Endothelial cell of umbilical vein (primary cell): Measurements from ENCODE around the gene SLC1A4. TPM values are rescaled to one million over a fixed set of nuclear protein-coding genes. Genes with fewer than 3 reads are reported as not detected.

Source experiments
- BruUV-seq: library from RNA; stranded (reverse); fragments of 400-500 nt; replicated peaks from 2 replicates; lab custom pipeline; 2021; lab: Mats Ljungman, UMichigan
- CTCF ChIA-PET: fragments of 300-600, 350-600 bp; sonication (Branson Sonifier 250); formaldehyde crosslinking; loops from one replicate; lab custom pipeline; 2021; ENCODE audit warnings: antibody characterized with exemption, inconsistent platforms; lab: Charles Lee
- POLR2A ChIA-PET: fragments of 300-600, 350-600 bp; sonication (Branson Sonifier 250); formaldehyde crosslinking; loops from one replicate; lab custom pipeline; 2021; ENCODE audit warnings: antibody characterized with exemption, inconsistent platforms; lab: Charles Lee
- DNase-seq: peaks from one replicate; pipeline ENCODE4 v3.0.0-alpha.2; 2011; ENCODE audit warnings: low read depth, low spot score
- FAIRE-seq: peaks from 2 replicates; lab custom pipeline; 2011; peaks lifted over from hg19 to GRCh38; lab: Jason Lieb, UNC
- H2AFZ ChIP-seq: 2 replicates; pipeline ENCODE4 v1.6.0; 2012; ENCODE audit warnings: low read depth, low read length, control low read depth, inconsistent platforms
- H3K27ac ChIP-seq: 2 replicates; pipeline ENCODE4 v1.5.1; 2011; ENCODE audit warnings: low read depth, mild to moderate bottlenecking, control low read depth, low read length, moderate library complexity; ENCODE audit not compliant: insufficient read depth
- H3K27me3 ChIP-seq, 2 experiments: 2 replicates each; pipeline versions ENCODE4 v1.6.0 to v1.6.1; 2011; ENCODE audit warnings: low read length in 2 of 2, mixed read lengths in 1 of 2; ENCODE audit not compliant: control insufficient read depth in 2 of 2, insufficient read depth in 2 of 2
- H3K36me3 ChIP-seq, 2 experiments: 2 replicates in 1 of 2; 3 replicates in 1 of 2; pipeline ENCODE4 v1.5.1; 2011; ENCODE audit warnings: low read length in 2 of 2, mild to moderate bottlenecking in 1 of 2, moderate library complexity in 1 of 2; ENCODE audit not compliant: control insufficient read depth in 2 of 2, insufficient read depth in 2 of 2; ENCODE audit errors: extremely low read depth in 1 of 2
- H3K4me1 ChIP-seq: 3 replicates; pipeline ENCODE4 v1.5.1; 2011; ENCODE audit warnings: mild to moderate bottlenecking, low read length; ENCODE audit not compliant: control insufficient read depth, insufficient read depth; ENCODE audit errors: extremely low read depth
- H3K4me2 ChIP-seq: 2 replicates; pipeline ENCODE4 v1.6.1; 2011; ENCODE audit warnings: low read length, control low read depth, mixed read lengths; ENCODE audit not compliant: insufficient read depth
- H3K4me3 ChIP-seq, 3 experiments: fragments of 200-600 bp in 1 of 3; sonication (generic), shearing (Covaris generic) in 1 of 3; replicated peaks in 1 of 3; 2 replicates each; pipeline ENCODE4 v1.5.1; 2011 to 2016; ENCODE audit warnings: control low read depth in 3 of 3, low read length in 3 of 3, mild to moderate bottlenecking in 2 of 3, inconsistent platforms in 1 of 3, low read depth in 1 of 3, moderate library complexity in 1 of 3; ENCODE audit not compliant: insufficient read depth in 1 of 3
- H3K79me2 ChIP-seq: 2 replicates; pipeline ENCODE4 v1.6.0; 2012; ENCODE audit warnings: low read length, inconsistent platforms; ENCODE audit not compliant: control insufficient read depth, insufficient read depth
- H3K9ac ChIP-seq: replicated peaks from 2 replicates; pipeline ENCODE3; 2011; ENCODE audit warnings: low read length, control low read depth; ENCODE audit not compliant: insufficient read depth; ENCODE audit errors: extremely low read depth
- H3K9me1 ChIP-seq: replicated peaks from 3 replicates; pipeline ENCODE4 v1.6.0; 2011; ENCODE audit warnings: mild to moderate bottlenecking, low read length; ENCODE audit not compliant: control insufficient read depth, insufficient read depth; ENCODE audit errors: extremely low read depth
- H3K9me3 ChIP-seq: replicated peaks from 2 replicates; pipeline ENCODE4 v1.5.1; 2012; ENCODE audit warnings: low read length, inconsistent platforms; ENCODE audit not compliant: control insufficient read depth, insufficient read depth
- H4K20me1 ChIP-seq: replicated peaks from 2 replicates; pipeline ENCODE3; 2011; ENCODE audit warnings: mild to moderate bottlenecking, low read length; ENCODE audit not compliant: control insufficient read depth, insufficient read depth; ENCODE audit errors: extremely low read depth
- CTCF ChIP-seq, 2 donors: IDR thresholded peaks; 1 replicate in 1 of 2; 2 replicates in 1 of 2; pipeline ENCODE4 v1.5.1; 2011; ENCODE audit warnings: low read length in 2 of 2, mild to moderate bottlenecking in 2 of 2, moderate library complexity in 2 of 2, control low read depth in 1 of 2, inconsistent platforms in 1 of 2, low read depth in 1 of 2; ENCODE audit not compliant: insufficient read depth in 1 of 2; ENCODE audit errors: extremely low read depth in 1 of 2
- FOS ChIP-seq: IDR thresholded peaks from 2 replicates; pipeline ENCODE4 v1.6.1; 2011; ENCODE audit warnings: mild to moderate bottlenecking, low read length, moderate library complexity, borderline replicate concordance; ENCODE audit not compliant: insufficient read depth
- JUN ChIP-seq: IDR thresholded peaks from 2 replicates; pipeline ENCODE4 v1.6.1; 2011; ENCODE audit warnings: borderline replicate concordance, low read depth; ENCODE audit not compliant: insufficient read length, insufficient read depth
- MAX ChIP-seq: IDR thresholded peaks from 2 replicates; pipeline ENCODE4 v1.6.1; 2011; ENCODE audit not compliant: insufficient read depth, insufficient read length
- MYC ChIP-seq: IDR thresholded peaks from one replicate; pipeline ENCODE4 v1.6.1; 2011; ENCODE audit warnings: mild to moderate bottlenecking, low read depth, low read length
- POLR2A ChIP-seq: IDR thresholded peaks from 2 replicates; pipeline ENCODE4 v1.6.1; 2012; ENCODE audit warnings: low read depth, mild to moderate bottlenecking, control low read depth, low read length
- POLR2AphosphoS5 ChIP-seq: IDR thresholded peaks from 2 replicates; pipeline ENCODE4 v1.6.1; 2012; ENCODE audit warnings: low read depth, mild to moderate bottlenecking, control low read depth, low read length, moderate library complexity; ENCODE audit not compliant: insufficient read depth
- dilution Hi-C: fragments of 300-500 bp; cut with MboI; formaldehyde crosslinking; loops from one replicate; pipeline ENCODE4 v1.15.0; 2019; ENCODE audit warnings: low sequenced_read_pairs; ENCODE audit not compliant: extremely low pct_ligation_motif_present
- intact Hi-C: fragments of 100-400 bp; cut with micrococcal nuclease; formaldehyde crosslinking; loops from one replicate; pipeline ENCODE4 v1.10.0; 2022
- polyA plus RNA-seq, 4 experiments: library from polyadenylated mRNA; depleted of rRNA in 3 of 4; stranded (reverse) in 3 of 4; unstranded in 1 of 4; fragments of >200 nt; gene quantifications; 2 replicates each; pipeline versions ENCODE4 v1.2.1 to v1.2.3, GENCODE V29; 2011 to 2012; ENCODE audit warnings: missing spikeins in 1 of 4
- total RNA-seq: library from RNA; stranded (reverse); gene quantifications from 2 replicates; pipeline ENCODE4 v1.2.3, GENCODE V29; 2021

Gene SLC1A4
- total and polyA plus RNA-seq, 2 donors (not counting 3 experiments of a cell fraction or from before 2014, with no cell fraction given), result 9.9 to 13.9 TPM

- Histone ChIP-seq H4K20me1 (no peaks in the 10 kb centered on the region), H3K9me3 (no peaks in the 10 kb centered on the region), H3K4me1 (no peaks in the 10 kb centered on the region), H3K4me3 (no peak overlapping the region), H3K9ac (no peak overlapping the region), H3K9me1 (no peaks in the 10 kb centered on the region), H3K27me3 (no peaks in the 10 kb centered on the region), H2AFZ (no peak overlapping the region), H3K4me2 (no peak overlapping the region), H3K36me3 (peaks cover 0 to 3% of the 10 kb centered on the region in 2 experiments), H3K79me2 (no peaks in the 10 kb centered on the region), H3K27ac (no peak overlapping the region)
- ChIA-PET CTCF (interaction anchor here (1.3 kb wide), 1 partner anchor 104 kb away, joined by 4 read pairs; no protein-coding TSS in a partner anchor), POLR2A (no interaction called here)
- no TSS peak for BruUV-seq
- DNase-seq (no peak), FAIRE-seq (no peak)
- intact Hi-C loops, result no loop called here
- TF ChIP-seq CTCF (IDR thresholded peaks at IDR 0.05; ENCODE audit: extremely low read depth in 1 of 2, insufficient read depth in 1 of 2, low read depth in 1 of 2, low read length in 2 of 2) (no peak), POLR2A (no peak), MYC (no peak)
- dilution Hi-C loops, result no loop called here
These were observed 32.5 kb downstream of the SLC1A4 start for GRCh38 chr2:65021709-65022108.

- POLR2A ChIA-PET, result no interaction called here
- no peak for FAIRE-seq
These were observed 33.0 kb downstream of the SLC1A4 start for GRCh38 chr2:65022189-65022588.

More at GRCh38 chr2:65022189-65022588, 33.0 kb downstream of the SLC1A4 start:
- DNase-seq, result no peak
- Histone ChIP-seq H4K20me1 (no peaks in the 10 kb centered on the region), H3K9me3 (no peaks in the 10 kb centered on the region), H3K4me1 (no peaks in the 10 kb centered on the region), H3K27me3 (no peaks in the 10 kb centered on the region), H3K79me2 (no peaks in the 10 kb centered on the region), H2AFZ (no peak overlapping the region), H3K36me3 (peaks cover 0 to 3% of the 10 kb centered on the region in 2 experiments), H3K9me1 (no peaks in the 10 kb centered on the region), H3K4me3 (no peak overlapping the region), H3K9ac (no peak overlapping the region), H3K27ac (no peak overlapping the region), H3K4me2 (no peak overlapping the region)
- TSS peak; percentile 30 for BruUV-seq
- TF ChIP-seq CTCF (IDR thresholded peaks at IDR 0.05; ENCODE audit: extremely low read depth in 1 of 2, insufficient read depth in 1 of 2, low read depth in 1 of 2, low read length in 2 of 2) (no peak), JUN (no peak), POLR2AphosphoS5 (no peak), MAX (no peak), FOS (no peak)
- intact Hi-C loops (no loop called here), dilution Hi-C loops (no loop called here)
- CTCF ChIA-PET, result interaction anchor here (1.3 kb wide), 1 partner anchor 104 kb away, joined by 4 read pairs; no protein-coding TSS in a partner anchor
